Measurements from ENCODE around the gene ASZ1. TPM values are rescaled to one million over a fixed set of nuclear protein-coding genes. Genes with fewer than 3 reads are reported as not detected.

ASZ1 gene
- total RNA-seq, 3 donors from 2014 or later (not counting 1 experiment from before 2014, with no cell fraction given) = not detected

DNA sequence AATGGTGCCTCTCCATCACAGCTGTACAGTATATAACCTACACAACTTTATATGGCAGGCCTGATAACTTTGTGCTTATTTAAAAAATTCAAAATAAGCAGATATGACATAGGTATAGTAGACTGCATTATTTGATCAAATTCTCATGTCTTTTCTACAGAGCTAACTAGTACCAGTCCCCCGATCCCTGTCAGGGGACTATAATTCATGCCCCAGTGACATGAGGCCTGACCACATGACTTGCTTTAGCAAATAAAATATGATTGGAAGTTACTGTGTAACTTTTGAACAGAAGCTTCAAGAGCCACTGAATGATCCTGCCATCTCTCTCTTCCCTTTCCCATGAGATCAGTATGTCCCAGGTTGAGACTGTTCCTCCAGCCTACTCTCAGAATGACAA lies 55.2 kb downstream of the ASZ1 start:
- Mint-ChIP-seq H3K27ac (no peak overlapping the region), H3K4me3 (no peak overlapping the region), H3K9me3 (no peaks in the 10 kb centered on the region), H3K4me1 (no peaks in the 10 kb centered on the region), H3K36me3 (no peaks in the 10 kb centered on the region), H3K27me3 (ENCODE audit: low read depth in 2 of 2) (no peaks in the 10 kb centered on the region)
- ATAC-seq (no peak), DNase-seq (no peak)
- TF ChIP-seq, protein P1, sequence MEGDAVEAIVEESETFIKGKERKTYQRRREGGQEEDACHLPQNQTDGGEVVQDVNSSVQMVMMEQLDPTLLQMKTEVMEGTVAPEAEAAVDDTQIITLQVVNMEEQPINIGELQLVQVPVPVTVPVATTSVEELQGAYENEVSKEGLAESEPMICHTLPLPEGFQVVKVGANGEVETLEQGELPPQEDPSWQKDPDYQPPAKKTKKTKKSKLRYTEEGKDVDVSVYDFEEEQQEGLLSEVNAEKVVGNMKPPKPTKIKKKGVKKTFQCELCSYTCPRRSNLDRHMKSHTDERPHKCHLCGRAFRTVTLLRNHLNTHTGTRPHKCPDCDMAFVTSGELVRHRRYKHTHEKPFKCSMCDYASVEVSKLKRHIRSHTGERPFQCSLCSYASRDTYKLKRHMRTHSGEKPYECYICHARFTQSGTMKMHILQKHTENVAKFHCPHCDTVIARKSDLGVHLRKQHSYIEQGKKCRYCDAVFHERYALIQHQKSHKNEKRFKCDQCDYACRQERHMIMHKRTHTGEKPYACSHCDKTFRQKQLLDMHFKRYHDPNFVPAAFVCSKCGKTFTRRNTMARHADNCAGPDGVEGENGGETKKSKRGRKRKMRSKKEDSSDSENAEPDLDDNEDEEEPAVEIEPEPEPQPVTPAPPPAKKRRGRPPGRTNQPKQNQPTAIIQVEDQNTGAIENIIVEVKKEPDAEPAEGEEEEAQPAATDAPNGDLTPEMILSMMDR (IDR thresholded peaks at IDR 0.05) = no peak
- Histone ChIP-seq H3K4me3 (ENCODE audit: low read length) (no peak overlapping the region), H3K4me1 (ENCODE audit: control insufficient read depth, insufficient read depth, low read length) (no peaks in the 10 kb centered on the region), H3K27me3 (ENCODE audit: control insufficient read depth, insufficient read depth, low read length) (no peaks in the 10 kb centered on the region), H3K27ac (ENCODE audit: low read length) (no peak overlapping the region), H3K9me3 (ENCODE audit: control insufficient read depth, insufficient read depth, low read length) (no peaks in the 10 kb centered on the region), H3K36me3 (ENCODE audit: control insufficient read depth, insufficient read depth, low read length) (no peaks in the 10 kb centered on the region)
- 90% methylated on average over 1 of the region's 1 CpG for WGBS (ENCODE audit: insufficient coverage)
- intact Hi-C loops (cut with micrococcal nuclease) = no loop called here

DNA sequence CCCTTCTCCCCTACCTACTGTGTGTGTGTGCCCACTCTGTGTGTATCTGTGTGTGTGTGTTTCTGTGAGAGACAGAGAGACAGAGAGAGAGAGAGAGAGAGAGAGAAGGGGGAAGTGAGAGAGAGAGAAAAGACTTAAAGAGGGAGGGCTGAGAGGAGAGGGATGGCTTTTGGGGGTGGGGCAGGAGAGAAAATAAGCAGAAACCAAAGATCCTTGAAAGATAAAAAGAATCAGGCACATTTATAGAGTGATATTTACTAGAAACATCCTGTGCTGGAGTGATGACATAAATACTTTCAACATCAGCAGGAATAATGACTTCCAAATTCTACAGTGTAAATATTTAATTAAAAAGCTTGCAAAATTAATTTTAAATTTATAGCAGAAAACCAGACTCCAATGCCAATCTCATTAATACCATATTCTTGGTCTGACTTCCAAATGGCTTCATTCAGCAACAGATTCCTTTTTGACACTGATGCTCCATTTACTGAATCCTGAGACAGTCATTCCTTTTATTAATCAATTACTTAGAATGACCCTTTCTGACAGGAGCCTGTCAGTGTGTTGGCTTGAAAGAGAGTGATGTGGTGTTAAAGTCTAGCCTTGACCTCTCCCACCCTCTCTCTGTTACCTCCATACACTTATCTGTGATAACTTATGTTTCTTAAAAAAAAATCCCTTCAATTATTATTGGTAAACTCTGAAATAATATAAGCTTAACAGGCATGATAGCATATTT lies 62.8 kb downstream of the ASZ1 start:
- Mint-ChIP-seq H3K9me3 (peaks cover 2 to 3% of the 10 kb centered on the region in 2 donors), H3K36me3 (no peaks in the 10 kb centered on the region), H3K27me3 (ENCODE audit: low read depth in 2 of 2) (no peaks in the 10 kb centered on the region), H3K4me1 (no peaks in the 10 kb centered on the region), H3K4me3 (no peak overlapping the region), H3K27ac (no peak overlapping the region)
- Histone ChIP-seq H3K9me3 (ENCODE audit: control insufficient read depth, insufficient read depth, low read length) (no peaks in the 10 kb centered on the region), H3K27me3 (ENCODE audit: control insufficient read depth, insufficient read depth, low read length) (no peaks in the 10 kb centered on the region), H3K27ac (ENCODE audit: low read length) (no peak overlapping the region), H3K4me1 (ENCODE audit: control insufficient read depth, insufficient read depth, low read length) (no peaks in the 10 kb centered on the region), H3K4me3 (ENCODE audit: low read length) (no peak overlapping the region), H3K36me3 (ENCODE audit: control insufficient read depth, insufficient read depth, low read length) (no peaks in the 10 kb centered on the region)
- DNase-seq = no peak
- TF ChIP-seq, protein P1 (IDR thresholded peaks at IDR 0.05) = no peak
- no peak for ATAC-seq
- intact Hi-C loops (cut with micrococcal nuclease) = no loop called here

DNA sequence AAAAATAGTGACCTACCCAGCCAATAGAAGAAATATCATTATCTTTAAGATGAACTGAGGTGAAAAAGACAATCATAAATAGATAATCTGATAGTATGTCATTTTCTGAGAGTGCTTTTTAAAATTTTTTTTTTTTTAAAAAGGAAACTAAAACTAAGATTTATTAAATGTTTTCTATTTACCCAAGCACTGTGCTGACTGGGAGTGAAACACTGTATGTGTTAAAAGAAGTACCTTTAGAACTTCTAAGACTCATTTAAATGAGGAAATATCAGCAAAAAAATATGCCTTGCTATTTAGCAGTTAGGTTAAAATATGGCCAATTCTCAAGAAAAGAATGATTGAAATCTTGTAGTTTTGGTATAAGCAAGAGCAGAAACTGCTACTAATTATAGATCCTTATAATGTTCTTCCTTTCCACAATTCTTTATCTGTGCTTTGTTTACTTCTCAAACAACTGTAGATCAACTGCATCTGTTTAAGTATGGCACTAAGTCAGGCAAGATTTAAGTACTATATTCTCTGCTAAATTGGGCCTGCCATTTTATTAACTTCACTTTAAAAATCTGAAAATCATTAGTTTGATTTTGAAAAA lies 64.9 kb downstream of the ASZ1 start:
- no peaks in the 10 kb centered on the region for H3K4me1 Mint-ChIP-seq
- intact Hi-C loops (cut with micrococcal nuclease) = no loop called here
- no peak overlapping the region for H3K4me3 Mint-ChIP-seq
- Histone ChIP-seq H3K9me3 (ENCODE audit: control insufficient read depth, insufficient read depth, low read length) (no peaks in the 10 kb centered on the region), H3K4me1 (ENCODE audit: control insufficient read depth, insufficient read depth, low read length) (no peaks in the 10 kb centered on the region), H3K27ac (ENCODE audit: low read length) (no peak overlapping the region), H3K27me3 (ENCODE audit: control insufficient read depth, insufficient read depth, low read length) (no peaks in the 10 kb centered on the region), H3K4me3 (ENCODE audit: low read length) (no peak overlapping the region), H3K36me3 (ENCODE audit: control insufficient read depth, insufficient read depth, low read length) (no peaks in the 10 kb centered on the region)
- no peaks in the 10 kb centered on the region for H3K36me3 Mint-ChIP-seq
- H3K27me3 Mint-ChIP-seq (ENCODE audit: low read depth in 2 of 2) = no peaks in the 10 kb centered on the region
- H3K27ac Mint-ChIP-seq = no peak overlapping the region
- H3K9me3 Mint-ChIP-seq = peaks cover 4 to 8% of the 10 kb centered on the region in 2 donors
- DNase-seq (no peak), ATAC-seq (no peak)
- TF ChIP-seq, protein P1 (IDR thresholded peaks at IDR 0.05) = no peak

DNA sequence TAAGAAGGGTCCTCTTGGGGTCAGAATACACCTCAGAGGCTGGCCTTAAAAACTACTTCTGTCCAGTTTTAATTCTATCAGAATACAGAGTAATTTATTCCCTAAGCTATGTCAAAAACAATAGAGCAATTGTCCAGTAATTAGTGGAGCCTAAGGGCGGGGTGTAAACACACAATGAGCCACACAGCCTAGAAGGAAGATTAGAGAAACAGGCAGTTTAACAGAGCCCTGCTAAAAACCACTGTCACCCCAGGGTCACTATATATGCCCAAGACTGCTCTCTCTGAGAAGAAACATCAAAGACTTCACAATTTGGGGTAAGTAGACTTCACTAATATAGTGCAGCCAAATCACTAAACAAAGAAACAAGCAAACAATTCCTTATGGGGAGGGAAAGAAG lies 77.3 kb downstream of the ASZ1 start:
- no peaks in the 10 kb centered on the region for H3K4me1 Mint-ChIP-seq
- H3K27ac ChIP-seq (ENCODE audit: low read length) = no peak overlapping the region
- peaks cover 7% of the 10 kb centered on the region for H3K9me3 ChIP-seq (ENCODE audit: control insufficient read depth, insufficient read depth, low read length)
- no peaks in the 10 kb centered on the region for H3K36me3 ChIP-seq (ENCODE audit: control insufficient read depth, insufficient read depth, low read length)
- intact Hi-C loops (cut with micrococcal nuclease) = no loop called here
- H3K36me3 Mint-ChIP-seq = no peaks in the 10 kb centered on the region
- H3K4me3 ChIP-seq (ENCODE audit: low read length) = no peak overlapping the region
- H3K27ac Mint-ChIP-seq = no peak overlapping the region
- no peaks in the 10 kb centered on the region for H3K27me3 Mint-ChIP-seq (ENCODE audit: low read depth in 2 of 2)
- no peaks in the 10 kb centered on the region for H3K4me1 ChIP-seq (ENCODE audit: control insufficient read depth, insufficient read depth, low read length)
- ATAC-seq = no peak
- H3K9me3 Mint-ChIP-seq = peaks cover 6% of the 10 kb centered on the region in 2 donors
- 80% methylated on average over 1 of the region's 1 CpG for WGBS (ENCODE audit: insufficient coverage)
- TF ChIP-seq, protein P1 (IDR thresholded peaks at IDR 0.05) = no peak
- DNase-seq = no peak
- H3K27me3 ChIP-seq (ENCODE audit: control insufficient read depth, insufficient read depth, low read length) = no peaks in the 10 kb centered on the region
- no peak overlapping the region for H3K4me3 Mint-ChIP-seq
